ENCODE data around the gene TTLL5. TPM values are rescaled to one million over a fixed set of nuclear protein-coding genes. Genes with fewer than 3 reads are reported as not detected.

Gene TTLL5
- polyA plus RNA-seq, 1 experiment, result 24.1 TPM

DNA sequence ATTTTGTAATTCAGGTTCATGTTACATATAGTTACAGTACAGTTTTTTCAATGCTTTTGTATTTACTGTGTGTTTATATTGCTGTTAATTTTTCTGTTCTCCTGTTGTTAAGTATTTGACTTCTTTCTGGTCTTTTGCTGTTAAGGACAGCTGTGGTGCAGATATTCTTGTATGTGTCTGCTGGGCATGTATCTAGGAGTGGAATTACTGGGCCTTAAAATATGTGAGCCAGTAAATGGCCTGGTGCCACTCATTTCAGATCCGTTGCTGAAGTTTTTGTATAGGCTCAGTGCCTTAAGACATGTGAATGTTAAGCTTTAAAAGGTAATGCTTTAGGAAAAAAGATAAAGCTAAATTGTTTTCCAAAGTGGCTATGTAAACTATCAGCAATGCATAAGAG lies 87.3 kb downstream of the TTLL5 start:
- ChIA-PET CTCF (interaction anchor here (0.8 to 1.5 kb wide), 5 partner anchors 10 to 302 kb away, joined by 3 to 5 read pairs (median 4); no protein-coding TSS in a partner anchor), POLR2A (interaction anchor here (0.5 kb wide), 1 partner anchor 123 kb away, joined by 4 read pairs; no protein-coding TSS in a partner anchor)
- H3K4me3 ChIP-seq (ENCODE audit: low read depth, low read length), result no peak overlapping the region
- no peak for TF ChIP-seq CTCF (IDR thresholded peaks at IDR 0.05; ENCODE audit: low read depth, low read length)
- H3K9me3 ChIP-seq (ENCODE audit: control insufficient read depth, insufficient read depth, low read length), result no peaks in the 10 kb centered on the region
- DNase-seq (ENCODE audit: low read depth, low spot score), result no peak
- H3K27me3 ChIP-seq (ENCODE audit: control insufficient read depth, insufficient read depth, low read length), result no peaks in the 10 kb centered on the region
- no peak overlapping the region for H3K27ac ChIP-seq (ENCODE audit: low read depth, low read length)

GRCh38 chr14:75751296-75751695 lies 90.2 kb downstream of the TTLL5 start:
- CTCF ChIA-PET, result no interaction called here
- no peak overlapping the region for H3K4me3 ChIP-seq (ENCODE audit: low read depth, low read length)
- no peaks in the 10 kb centered on the region for H3K27me3 ChIP-seq (ENCODE audit: control insufficient read depth, insufficient read depth, low read length)
- no peak for TF ChIP-seq CTCF (IDR thresholded peaks at IDR 0.05; ENCODE audit: low read depth, low read length)
- no peaks in the 10 kb centered on the region for H3K9me3 ChIP-seq (ENCODE audit: control insufficient read depth, insufficient read depth, low read length)
- DNase-seq (ENCODE audit: low read depth, low spot score), result no peak
- no peak overlapping the region for H3K27ac ChIP-seq (ENCODE audit: low read depth, low read length)
- POLR2A ChIA-PET, result no interaction called here

GRCh38 chr14:75752086-75752485 lies 91.0 kb downstream of the TTLL5 start:
- Histone ChIP-seq H3K27ac (ENCODE audit: low read depth, low read length) (no peak overlapping the region), H3K9me3 (ENCODE audit: control insufficient read depth, insufficient read depth, low read length) (no peaks in the 10 kb centered on the region), H3K4me3 (ENCODE audit: low read depth, low read length) (no peak overlapping the region), H3K27me3 (ENCODE audit: control insufficient read depth, insufficient read depth, low read length) (no peaks in the 10 kb centered on the region)
- ChIA-PET POLR2A (interaction anchor here (0.5 kb wide), 1 partner anchor 15 kb away, joined by 4 read pairs; no protein-coding TSS in a partner anchor), CTCF (interaction anchor here (0.6 kb wide), 1 partner anchor 224 kb away, joined by 3 read pairs; no protein-coding TSS in a partner anchor)
- DNase-seq (ENCODE audit: low read depth, low spot score), result no peak
- TF ChIP-seq CTCF (IDR thresholded peaks at IDR 0.05; ENCODE audit: low read depth, low read length), result no peak

- H3K27me3 ChIP-seq (ENCODE audit: control insufficient read depth, insufficient read depth, low read length), result no peaks in the 10 kb centered on the region
- no peak overlapping the region for H3K4me3 ChIP-seq (ENCODE audit: low read depth, low read length)
- no peaks in the 10 kb centered on the region for H3K9me3 ChIP-seq (ENCODE audit: control insufficient read depth, insufficient read depth, low read length)
- ChIA-PET POLR2A (interaction anchor here (0.5 kb wide), 1 partner anchor 14 kb away, joined by 4 read pairs; no protein-coding TSS in a partner anchor), CTCF (no interaction called here)
- no peak for DNase-seq (ENCODE audit: low read depth, low spot score)
- no peak overlapping the region for H3K27ac ChIP-seq (ENCODE audit: low read depth, low read length)
- no peak for TF ChIP-seq CTCF (IDR thresholded peaks at IDR 0.05; ENCODE audit: low read depth, low read length)
These were observed 92.0 kb downstream of the TTLL5 start for GRCh38 chr14:75752907-75753594.

DNA sequence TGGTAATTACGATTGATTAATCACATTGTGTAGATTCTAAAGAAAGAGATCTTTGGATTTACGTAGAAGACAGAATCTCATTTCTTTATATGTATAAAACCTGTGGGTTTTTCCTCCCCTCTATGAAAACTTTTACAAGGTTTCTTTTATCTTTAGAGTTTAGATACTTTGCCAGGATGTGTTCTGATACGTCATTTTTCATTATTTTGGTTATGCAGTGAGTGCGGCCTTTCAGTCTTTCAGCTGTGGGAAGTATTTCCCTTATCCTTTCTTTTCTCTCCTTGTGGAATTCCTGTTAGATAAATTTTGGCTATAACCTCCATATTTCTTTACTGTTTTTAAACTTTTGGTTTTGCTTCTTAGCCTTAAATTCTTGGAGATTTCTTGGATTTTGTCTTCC lies 92.7 kb downstream of the TTLL5 start:
- ChIA-PET POLR2A (no interaction called here), CTCF (no interaction called here)

More for the DNA sequence above, 92.7 kb downstream of the TTLL5 start:
- Histone ChIP-seq H3K27ac (ENCODE audit: low read depth, low read length) (no peak overlapping the region), H3K27me3 (ENCODE audit: control insufficient read depth, insufficient read depth, low read length) (no peaks in the 10 kb centered on the region), H3K9me3 (ENCODE audit: control insufficient read depth, insufficient read depth, low read length) (no peaks in the 10 kb centered on the region), H3K4me3 (ENCODE audit: low read depth, low read length) (no peak overlapping the region)
- TF ChIP-seq CTCF (IDR thresholded peaks at IDR 0.05; ENCODE audit: low read depth, low read length), result no peak
- DNase-seq (ENCODE audit: low read depth, low spot score), result no peak
